ENCODE data around the gene YPEL1.

DNA sequence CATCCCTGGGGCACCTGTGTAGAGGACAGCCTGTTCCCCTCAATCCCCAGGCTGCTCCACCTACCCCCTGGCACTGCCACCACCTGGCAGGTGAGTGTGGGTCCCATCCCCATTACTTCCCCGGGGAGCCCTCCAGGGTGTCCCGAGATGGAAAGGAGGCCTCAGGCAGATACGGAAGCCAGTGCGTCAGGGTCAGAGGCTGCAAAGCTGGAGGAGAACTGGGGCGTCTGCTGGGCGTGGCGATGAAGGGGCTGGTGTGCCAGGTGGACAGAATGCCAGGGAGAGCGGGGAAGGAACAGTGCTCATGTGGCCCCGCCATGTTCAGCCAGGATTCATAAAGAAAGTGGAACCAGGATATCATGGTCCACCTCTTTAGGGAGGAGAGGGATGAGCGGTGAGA, 7.8 kb downstream of the YPEL1 start:
- no peak for TF ChIP-seq POLR2AphosphoS5 (IDR thresholded peaks at IDR 0.05; ENCODE audit: low read depth, low read length)
- TF ChIP-seq POLR2A (IDR thresholded peaks at IDR 0.05; ENCODE audit: low read depth, low read length) = no peak
- no peak for TF ChIP-seq TAF1 (IDR thresholded peaks at IDR 0.05; ENCODE audit: low read depth, low read length)
- TF ChIP-seq SPI1 (IDR thresholded peaks at IDR 0.05; ENCODE audit: low read depth, low read length) = no peak
- TF ChIP-seq POU2F2 (IDR thresholded peaks at IDR 0.05; ENCODE audit: low read depth, low read length) = no peak

All from GM12891 (cell line).